Eye (tissue), 1 donor: ENCODE results near the gene ADGRL3.
A peak's percentile ranks its signal among the peaks of the same experiment; 100 is the strongest.

Experiments
- DNase-seq: peaks from one replicate; pipeline ENCODE4 v3.0.0-alpha.2; 2015

The ADGRL3 gene

DNA sequence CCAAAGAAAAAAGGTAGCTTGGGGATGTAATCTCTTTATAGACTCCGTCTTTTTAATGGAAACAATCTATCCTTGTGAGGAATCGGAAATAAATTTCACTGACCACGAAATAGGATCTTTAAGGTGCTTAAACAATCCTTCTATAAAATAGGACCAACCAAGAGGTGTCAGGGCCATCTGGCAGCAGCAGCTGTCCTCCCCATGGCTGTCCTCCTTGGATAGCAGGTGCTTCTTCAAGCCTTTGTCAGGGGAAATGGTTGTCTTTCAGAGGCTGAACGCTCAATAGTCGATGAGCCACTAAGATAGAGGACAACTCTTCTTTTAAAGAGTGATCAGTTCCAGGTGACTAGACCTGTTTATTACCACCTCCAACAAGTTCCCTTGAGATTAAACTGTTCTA lies 231.0 kb downstream of the ADGRL3 start:
- DNase-seq, result no peak

DNA sequence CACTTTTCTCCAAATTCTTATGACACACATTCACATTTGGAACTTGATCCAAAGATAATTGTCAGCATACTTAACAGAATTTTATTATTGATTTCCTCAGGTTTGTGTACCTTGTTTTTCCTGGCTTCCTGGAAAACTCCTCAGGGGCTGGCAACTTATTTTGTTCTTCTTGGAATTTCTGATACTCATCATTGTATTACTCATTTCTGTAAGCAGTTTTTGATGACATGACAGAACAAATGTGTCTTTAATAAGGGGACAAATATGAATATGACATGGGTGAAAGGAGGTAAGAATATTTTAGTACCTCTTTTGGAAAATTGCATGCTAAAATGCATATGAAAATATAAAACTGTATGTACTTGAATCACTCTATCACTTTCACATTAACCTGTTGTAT lies 237.8 kb downstream of the ADGRL3 start:
- DNase-seq, result no peak

DNA sequence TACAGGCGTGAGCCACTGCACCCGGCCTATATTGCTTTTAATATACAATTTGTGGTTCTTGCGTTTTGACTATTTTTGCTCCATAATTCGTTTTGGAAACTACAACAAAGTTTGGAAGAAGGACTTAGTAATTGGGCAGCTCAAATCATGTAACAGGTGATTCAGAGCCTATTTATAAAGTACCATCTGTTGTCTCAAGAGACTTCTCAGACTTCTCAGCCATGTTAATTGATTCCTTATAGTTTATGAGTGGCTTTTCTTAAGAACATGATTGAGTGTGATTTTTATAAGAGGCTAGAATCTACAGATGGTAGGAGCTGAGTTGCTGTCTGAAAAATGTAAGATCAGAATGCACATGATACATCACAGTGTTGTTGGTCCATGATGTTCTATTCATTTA lies 240.2 kb downstream of the ADGRL3 start:
- no peak for DNase-seq

DNA sequence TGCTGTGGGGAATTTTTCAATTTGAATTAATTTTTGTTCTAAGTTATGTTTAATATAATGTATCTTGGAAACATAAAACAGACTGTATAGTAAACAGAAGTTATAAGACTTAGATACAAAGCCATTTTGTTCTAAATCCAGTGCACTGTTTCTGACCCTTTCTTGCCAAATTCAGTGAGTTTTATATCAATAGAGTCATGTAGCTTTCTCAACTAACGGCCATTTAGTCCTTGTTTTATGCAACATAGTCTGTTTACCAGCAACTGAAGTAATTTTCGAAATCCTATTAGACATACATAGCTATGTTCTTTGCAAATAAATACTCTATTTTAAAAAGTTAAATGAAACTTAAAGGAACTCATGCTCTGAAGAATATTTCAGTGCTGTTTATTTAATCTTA lies 242.8 kb downstream of the ADGRL3 start:
- no peak for DNase-seq

DNA sequence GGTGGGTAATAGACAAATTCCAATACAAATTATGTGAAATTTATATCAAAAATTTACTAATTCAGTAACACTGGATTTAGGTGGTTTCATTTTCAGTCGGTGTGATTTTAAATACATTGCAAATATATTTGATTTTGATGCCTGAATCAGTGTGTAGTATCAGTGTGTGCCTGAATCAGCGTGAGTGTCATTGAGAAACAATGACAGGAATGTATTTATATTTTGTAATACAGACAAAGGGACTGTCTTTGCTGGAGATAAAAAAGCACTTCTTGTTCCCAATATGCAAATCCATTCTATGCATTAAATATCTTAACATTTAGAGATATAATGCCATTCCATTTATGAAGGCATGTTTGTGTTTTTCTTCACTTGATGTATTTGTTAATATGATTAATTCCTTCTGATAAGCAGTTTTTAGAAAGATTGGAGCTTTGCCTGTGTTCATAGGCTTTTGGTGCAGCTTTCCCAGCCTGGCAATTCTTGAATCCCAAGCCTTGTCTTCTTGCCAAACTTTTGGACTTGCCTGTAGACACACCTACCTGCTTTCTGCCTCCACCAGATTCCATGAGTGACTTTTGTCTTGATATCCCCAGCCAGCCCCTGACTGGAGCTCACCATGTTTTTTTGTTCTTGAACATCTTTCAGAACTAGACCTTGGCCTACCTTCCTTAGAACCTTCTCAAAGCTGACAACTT lies 243.8 kb downstream of the ADGRL3 start:
- no peak for DNase-seq

DNA sequence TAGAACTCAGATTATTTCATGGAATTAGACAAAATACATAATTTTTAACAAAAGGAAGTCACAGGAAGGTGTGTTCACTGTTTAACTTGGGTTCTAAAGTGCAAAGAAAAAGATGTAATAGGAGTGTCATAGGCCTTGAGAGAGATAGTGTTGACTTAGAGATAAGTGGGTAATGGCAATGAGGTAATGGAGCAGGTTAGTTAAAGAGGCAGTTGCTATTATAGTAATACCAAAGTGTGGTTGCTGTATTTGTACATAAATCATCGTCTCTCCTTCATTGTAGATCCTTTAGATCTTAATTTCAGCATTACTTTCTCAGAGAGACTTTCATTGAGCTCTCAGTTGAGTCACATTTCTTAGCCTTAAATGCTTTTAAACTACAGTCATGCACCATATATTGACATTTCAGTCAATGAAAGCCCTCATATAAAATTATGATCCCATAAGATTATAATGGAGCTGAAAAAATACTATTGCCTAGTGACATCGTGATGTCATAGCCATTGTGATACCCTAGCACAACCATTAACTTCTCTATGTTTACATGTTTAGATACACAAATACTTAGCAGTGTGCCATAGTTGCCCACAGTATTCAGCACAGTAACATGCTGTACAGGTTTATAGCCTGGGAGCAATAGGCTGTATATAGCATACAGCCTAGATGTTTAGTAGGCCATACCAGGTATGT lies 245.4 kb downstream of the ADGRL3 start:
- no peak for DNase-seq

DNA sequence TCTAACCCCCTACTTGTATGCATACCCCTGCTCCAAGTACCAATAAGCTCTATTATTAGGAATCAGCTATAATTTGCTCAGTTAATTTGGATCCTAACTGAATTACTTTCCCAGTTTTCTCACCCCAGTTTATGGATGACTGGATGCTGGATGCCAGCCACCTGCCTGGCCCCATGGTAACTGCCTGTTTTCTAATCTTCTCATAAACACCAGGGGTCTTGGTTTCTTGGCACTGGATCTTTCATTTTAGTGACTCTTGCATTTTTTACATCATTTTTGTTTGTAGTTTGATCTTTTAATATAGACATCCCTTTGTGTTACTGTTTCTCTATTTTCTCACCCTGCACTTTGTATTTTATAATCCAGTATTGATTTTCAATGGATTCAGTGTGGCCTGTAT lies 246.8 kb downstream of the ADGRL3 start:
- DNase-seq, result no peak

DNA sequence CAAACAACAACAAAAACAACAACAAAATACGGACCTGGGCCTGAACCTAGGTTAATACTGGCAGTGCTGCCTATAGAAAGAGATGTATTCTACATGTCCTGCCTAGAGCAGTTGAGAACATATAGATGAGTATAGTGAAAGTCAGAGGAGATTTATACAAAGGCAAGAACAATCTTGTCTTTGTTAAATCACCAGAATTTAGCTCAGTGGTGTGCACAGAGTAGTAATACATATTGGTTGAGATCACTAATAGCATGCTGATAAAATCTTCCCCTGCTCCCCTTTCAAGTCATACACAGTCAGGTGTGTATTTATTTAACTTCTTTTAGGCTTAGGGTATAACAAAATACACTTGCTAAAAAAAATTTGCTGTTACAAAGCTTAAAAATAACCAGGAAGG lies 247.8 kb downstream of the ADGRL3 start:
- DNase-seq, result no peak

DNA sequence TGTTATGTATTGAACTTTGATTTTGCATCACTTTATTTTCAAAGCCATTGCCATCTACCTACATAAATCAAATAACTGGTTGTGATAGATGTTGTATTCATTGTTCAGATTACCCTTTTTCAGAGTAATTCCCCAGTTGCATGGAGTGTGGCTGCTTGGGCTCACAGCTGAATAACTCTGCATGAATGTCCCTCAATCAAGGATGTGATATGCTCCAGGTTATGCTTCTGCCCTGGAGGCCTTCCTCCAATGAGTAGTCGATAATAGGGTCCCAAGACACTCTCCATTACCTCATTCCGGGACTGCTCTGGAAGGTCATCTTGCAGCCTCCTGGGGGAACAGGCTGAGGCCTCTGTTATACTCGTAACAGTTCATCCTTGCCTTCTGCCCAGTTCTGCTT lies 251.8 kb downstream of the ADGRL3 start:
- DNase-seq, result peak; percentile 43

DNA sequence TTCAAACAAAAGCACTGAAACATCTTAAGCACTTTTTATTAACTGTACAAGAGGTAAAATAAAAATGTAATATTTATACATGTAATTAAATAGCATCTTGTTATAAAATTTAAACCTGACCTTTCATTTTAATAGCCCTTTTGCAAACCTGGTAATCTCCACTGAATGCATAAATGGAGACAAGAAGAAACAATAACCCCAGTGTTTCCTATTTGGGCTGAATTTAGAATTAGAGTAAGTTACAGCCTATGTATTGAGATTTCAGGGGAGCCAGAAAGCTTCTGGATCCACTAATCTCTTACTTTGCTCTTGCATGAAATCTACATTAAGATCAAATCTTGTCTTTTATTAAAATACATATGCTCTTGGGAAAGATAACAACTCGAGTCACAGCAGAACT lies 261.8 kb downstream of the ADGRL3 start:
- DNase-seq, result no peak

DNA sequence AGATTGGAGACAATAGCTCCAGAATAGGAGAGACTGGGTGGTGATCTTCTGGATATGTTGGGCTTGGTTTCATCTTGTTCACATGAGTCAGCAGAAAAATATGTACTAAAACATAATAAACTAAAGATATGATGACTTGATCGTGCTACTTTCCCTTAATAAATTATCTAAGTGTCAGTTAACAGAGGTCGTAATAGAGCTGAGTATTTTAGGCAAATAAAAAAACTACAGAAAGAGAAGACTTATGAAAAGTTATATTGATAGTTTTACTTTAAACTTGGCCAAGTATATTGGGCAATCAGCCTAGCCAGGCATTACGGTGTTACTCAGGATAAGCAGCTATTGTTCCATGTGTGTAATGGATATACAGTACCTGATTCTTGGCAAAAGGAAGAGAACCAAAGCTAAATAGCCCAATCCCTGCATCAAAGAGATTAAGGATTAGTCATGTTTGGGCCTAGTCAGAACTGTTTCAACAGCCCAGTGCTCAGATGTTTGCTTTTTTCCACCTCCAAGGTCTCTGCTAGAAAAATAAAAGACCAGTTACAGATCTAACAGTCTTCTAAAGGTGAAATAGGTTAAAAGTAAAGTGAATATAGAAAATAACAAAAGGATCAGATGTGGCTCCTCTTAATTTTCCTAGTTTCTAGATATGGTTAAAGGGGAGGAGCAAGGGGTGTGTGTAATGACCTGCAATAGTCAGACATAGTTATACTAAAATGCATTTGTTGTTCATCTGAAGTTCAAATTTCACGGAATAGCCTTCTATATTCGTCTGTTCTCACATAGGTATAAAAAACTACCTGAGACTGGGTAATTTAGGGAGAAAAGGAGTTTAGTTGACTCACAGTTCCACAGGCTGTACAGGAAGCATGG lies 262.6 kb downstream of the ADGRL3 start:
- no peak for DNase-seq

DNA sequence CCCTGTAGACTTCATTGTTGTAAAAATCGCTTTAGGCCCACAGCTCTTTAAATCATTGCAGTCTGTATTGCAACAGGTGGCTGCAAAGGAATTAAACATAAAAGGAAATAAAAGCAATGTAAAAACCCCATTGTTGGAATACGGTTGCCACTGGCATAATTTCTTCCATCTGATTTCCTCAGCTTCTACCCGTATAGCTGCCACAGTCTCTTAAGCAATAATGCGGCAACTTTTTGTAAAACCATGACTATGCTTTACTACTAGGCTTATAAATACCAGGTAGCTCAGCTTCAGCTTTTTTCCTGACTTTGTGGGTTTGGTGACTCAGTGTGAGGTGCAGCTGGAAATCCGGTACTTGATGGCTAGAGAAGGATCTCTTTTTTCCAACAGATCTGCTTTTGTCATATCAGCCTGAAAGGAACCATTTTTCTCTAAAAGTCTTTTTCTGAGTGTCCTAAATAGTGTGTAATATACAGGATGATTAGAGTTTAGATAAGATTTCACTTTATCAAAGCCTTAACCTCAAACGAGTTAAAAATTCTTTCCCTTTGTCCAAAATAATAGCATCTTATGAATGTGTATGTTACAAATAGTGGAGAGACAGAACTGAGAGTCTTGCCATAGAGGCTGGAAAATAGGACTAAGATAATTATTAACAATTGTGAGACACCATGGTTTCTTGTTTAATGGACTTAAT lies 268.0 kb downstream of the ADGRL3 start:
- DNase-seq, result no peak

DNA sequence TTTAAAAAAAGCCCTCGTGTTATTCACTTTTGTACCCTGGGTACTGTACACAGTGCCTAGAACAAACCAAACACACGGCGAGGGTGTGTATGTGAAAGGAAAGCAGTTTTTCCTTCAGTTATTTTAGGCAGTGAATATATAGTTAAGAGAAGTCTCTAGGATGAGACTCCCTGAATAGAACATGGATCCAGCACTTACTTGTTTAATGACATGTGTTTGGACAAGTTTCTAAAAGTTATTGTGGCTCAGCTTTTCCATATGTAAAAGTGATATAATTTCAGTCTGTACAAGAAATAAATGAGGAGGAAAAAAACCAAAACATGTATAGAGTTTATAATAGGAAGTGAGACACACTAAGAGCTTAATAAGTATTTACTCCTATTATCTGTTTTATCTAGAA lies 273.2 kb downstream of the ADGRL3 start:
- DNase-seq, result no peak

DNA sequence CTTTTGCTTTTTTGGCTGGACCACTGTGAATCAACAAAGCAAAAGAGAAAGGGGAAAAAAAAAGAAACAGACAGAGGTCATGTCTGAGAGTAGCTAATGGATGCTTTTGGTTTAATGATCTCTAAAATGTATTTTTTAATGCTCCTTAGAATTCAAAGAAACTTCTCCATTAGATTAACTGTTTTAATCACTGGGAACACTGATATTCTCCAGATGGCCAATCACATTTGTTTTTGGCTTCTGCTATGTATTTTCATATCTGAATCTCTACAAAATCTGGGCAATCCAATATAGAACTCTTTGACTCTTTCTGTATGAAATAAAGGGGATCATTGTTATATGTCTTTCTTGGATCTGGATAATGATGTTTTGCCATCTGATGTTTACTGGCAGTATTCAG lies 278.2 kb downstream of the ADGRL3 start:
- no peak for DNase-seq

DNA sequence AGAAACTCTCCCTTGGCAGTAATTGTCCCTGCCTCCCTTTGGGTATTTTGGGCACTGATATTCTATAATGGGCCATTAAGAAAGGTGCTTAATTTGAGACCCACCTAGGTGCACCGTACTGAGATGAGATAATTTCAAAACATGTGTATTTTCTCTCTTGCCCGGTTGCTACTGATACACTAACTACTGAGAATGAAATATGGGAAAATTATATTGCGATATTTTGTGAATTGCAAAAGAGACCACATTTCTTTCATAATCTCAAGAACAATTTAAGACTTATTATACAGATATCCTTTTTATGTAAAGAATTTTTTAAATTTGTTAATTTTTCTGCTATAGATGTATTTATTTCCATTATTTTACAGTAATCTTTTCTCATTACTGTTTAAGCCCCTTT lies 284.9 kb downstream of the ADGRL3 start:
- DNase-seq, result no peak

DNA sequence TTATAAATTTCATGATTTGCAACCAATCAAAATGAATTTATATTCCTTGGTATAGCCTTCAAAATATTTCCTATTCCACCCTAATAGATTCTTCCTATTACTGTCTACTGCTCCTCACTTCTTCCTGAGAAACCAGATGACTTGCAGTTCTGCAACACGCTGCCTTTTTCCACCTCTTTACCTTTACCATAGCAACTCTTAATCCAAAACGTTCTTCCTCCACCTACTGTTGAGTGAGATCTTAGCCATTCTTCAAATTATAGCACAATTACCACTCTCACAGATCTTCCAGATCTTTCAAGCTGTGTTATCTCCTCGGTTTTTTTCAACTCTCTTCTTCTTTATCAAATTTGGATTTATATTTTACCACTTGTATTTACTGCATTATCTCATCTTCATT lies 289.8 kb downstream of the ADGRL3 start:
- no peak for DNase-seq

DNA sequence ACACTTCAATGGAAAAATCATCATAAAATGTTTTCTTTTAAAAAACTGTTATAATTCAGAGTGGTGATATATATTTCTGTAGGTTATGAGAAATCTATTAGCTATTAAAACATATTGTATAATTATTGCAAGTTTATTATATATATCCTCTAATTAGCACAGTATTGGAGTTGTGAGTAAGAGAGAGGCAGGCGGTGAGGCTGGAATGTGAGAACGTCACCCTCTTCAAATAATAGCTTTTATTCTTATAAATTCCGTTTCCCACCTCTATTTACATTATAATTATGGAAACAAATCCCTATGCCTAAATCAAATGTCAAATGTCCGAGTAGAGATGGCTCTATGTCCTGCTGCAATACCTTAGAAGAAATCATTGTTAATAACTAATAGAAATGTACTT lies 292.9 kb downstream of the ADGRL3 start:
- no peak for DNase-seq

DNA sequence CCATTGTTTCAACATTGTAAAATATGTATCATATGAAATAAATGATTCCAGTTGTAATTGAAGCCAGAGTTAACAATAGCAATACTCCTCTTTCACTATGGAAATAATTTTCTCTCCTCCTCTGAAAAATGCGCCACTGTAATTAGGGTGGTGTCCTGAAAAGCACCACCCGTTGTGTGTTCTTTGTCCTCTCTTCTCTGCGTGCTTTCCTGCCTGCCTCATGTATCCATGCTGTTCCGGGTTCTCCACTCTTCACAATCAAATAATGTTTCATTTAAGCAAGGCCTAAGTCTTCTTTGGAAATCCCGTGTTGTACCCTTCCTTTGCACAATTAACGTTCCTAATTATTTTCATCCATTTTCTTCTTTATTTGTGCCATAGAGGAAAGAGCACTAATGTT lies 293.3 kb downstream of the ADGRL3 start:
- DNase-seq, result no peak

DNA sequence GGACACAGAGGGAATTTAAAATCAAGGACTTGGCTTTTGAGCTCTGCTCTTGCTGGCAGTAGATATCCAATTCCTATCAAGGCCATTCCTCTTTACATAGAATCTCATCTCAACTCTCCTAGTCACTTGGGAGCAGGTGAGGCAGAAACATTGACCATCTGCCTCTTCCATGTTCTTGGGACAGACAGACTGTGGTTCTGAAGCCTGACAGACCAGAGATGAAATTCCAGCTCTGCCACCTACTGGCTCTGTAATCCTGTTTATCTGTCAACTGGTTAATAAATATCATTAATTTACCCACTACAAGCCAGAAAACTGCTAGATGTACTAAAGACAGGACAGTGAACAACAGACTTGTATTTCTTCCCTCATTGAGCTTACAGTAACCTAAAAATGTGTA lies 300.8 kb downstream of the ADGRL3 start:
- no peak for DNase-seq

DNA sequence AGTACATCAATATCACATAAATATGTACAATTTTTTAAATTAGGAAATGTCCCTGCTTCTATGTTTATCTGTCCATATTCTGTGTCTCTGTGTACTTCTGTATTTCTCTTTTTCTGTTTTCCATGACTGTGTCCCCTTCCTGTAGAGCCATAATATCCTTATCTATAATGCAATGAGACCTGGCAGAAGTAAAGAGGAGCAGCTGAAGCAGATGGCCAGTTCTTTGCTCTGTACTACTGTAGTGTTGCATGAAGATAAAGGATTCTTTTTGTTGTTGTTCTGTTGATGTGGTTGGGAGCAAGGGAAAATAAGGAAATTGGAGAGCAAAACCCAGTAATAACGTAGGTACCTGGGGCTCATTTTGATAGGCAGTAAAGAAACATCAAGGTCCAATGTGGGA lies 301.7 kb downstream of the ADGRL3 start:
- DNase-seq, result no peak

DNA sequence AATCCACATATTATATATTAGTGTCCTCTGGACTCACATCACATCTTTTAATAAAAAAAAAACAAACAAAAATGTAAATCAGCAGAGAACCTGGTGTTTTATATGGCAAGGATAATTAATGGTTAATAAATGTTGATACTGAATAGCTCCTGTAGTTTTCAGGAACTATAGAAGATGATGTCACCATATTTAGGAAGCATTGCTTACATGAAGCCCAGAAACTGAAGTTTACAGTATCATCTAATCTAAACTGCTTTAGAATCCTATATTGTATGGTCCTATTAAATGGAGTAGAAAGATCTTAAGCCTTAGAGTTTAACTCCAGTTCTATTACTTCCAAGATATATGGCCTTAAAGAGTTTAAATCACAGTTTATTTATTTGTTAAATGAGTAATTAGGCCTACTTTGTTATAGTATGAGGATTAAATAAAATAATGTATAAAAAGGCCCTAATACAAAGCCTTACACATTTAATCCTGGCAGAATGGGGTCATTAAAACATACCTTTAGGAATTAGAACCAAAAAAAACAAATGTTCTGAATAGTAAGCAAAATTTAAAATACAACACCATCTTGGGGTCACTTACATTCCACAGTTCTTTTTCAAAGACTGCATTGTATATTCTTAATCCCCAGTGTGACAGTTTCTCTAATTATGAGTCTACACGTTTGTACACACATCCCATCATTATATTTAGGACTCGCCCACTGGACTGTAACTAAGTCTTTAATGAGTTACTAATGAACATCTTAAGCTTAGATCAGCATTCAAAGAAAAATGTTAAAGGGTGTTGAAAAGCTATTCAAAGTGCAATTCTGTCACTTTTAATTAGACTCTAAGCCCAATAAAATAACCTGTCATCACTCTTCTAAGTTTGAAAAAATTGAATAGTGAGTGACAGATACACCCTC lies 305.9 kb downstream of the ADGRL3 start:
- peak; percentile 91 for DNase-seq

DNA sequence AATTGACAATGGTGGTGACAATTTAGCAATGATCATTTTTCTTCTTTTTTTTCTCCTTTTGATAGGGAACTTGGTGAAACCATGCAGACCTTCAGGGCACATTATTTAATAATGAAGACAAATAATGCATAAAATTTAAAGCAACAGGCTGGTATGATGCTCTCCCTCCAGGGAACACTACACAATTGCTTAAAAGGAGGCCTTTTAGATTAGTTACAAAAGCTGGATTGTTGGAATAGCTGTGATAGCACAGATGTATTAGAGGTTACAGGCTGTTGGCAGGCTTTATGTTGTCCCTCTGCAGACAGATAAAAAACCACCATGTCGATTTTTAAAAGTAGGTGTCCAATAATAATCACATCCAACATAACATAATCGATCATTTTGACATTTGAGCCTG lies 307.0 kb downstream of the ADGRL3 start:
- DNase-seq, result peak; percentile 61
